GM12878 (cell line): ENCODE measurements around the gene LIMD2. TPM values are rescaled to one million over a fixed set of nuclear protein-coding genes. Genes with fewer than 3 reads are reported as not detected.

ENCODE experiments used
- ATAC-seq: fragments of 200-7000 bp; cut with Tn5 transposase; 3 replicates; pipeline ENCODE4 v1.9.1; 2020; ENCODE audit warnings: mild to moderate bottlenecking, moderate library complexity
- BruUV-seq: library from RNA; stranded (reverse); fragments of 400-500 nt; replicated peaks from 2 replicates; lab custom pipeline; 2021; lab: Mats Ljungman, UMichigan
- CTCF ChIA-PET: fragments of 300-600 bp; sonication (Branson Sonifier 250); formaldehyde crosslinking; extraction: SDS; loops from one replicate; lab custom pipeline; 2021; ENCODE audit warnings: inconsistent platforms; lab: Yijun Ruan, JAX
- POLR2A ChIA-PET: fragments of 350-600 bp; formaldehyde crosslinking; extraction: SDS; loops from one replicate; lab custom pipeline; 2021; ENCODE audit warnings: inconsistent platforms; lab: Charles Lee
- RAD21 ChIA-PET: fragments of 300-600 bp; sonication (Branson Sonifier 250); formaldehyde crosslinking; loops from one replicate; lab custom pipeline; 2023; ENCODE audit warnings: antibody characterized with exemption; ENCODE audit not compliant: unreplicated experiment; lab: Charles Lee
- SMC1A ChIA-PET: fragments of 300-600 bp; sonication (Branson Sonifier 250); formaldehyde crosslinking; loops from one replicate; lab custom pipeline; 2023; ENCODE audit not compliant: unreplicated experiment, uncharacterized antibody; lab: Charles Lee
- DNase-seq: peaks from one replicate; pipeline ENCODE4 v3.0.0-alpha.2; 2011; ENCODE audit warnings: low read depth, low spot score
- FAIRE-seq: peaks from 3 replicates; lab custom pipeline; 2011; peaks lifted over from hg19 to GRCh38; lab: Jason Lieb, UNC
- H2AFZ ChIP-seq: 2 replicates; pipeline ENCODE4 v1.6.0; 2011; ENCODE audit warnings: low read depth, low read length, control low read depth; ENCODE audit not compliant: control insufficient read depth
- H3K27ac ChIP-seq: 2 replicates; pipeline ENCODE4 v1.5.1; 2011; ENCODE audit warnings: control low read depth; ENCODE audit not compliant: control insufficient read depth, insufficient read depth
- H3K27me3 ChIP-seq, 2 experiments: replicated peaks in 1 of 2; 2 replicates each; pipeline versions ENCODE4 v1.6.0 to v1.6.1; 2011; ENCODE audit warnings: low read length in 1 of 2; ENCODE audit not compliant: control insufficient read depth in 2 of 2, insufficient read depth in 2 of 2
- H3K36me3 ChIP-seq, 2 experiments: 2 replicates each; pipeline ENCODE4 v1.5.1; 2011; ENCODE audit warnings: low read length in 1 of 2; ENCODE audit not compliant: control insufficient read depth in 2 of 2, insufficient read depth in 2 of 2
- H3K4me1 ChIP-seq: 2 replicates; pipeline ENCODE4 v1.6.1; 2011; ENCODE audit warnings: mild to moderate bottlenecking, low read length, moderate library complexity, mixed read lengths; ENCODE audit not compliant: control insufficient read depth, insufficient read depth
- H3K4me2 ChIP-seq: 2 replicates; pipeline ENCODE4 v1.6.0; 2011; ENCODE audit warnings: control low read depth; ENCODE audit not compliant: control insufficient read depth, insufficient read depth
- H3K4me3 ChIP-seq: fragments of 200-600 bp; sonication (generic); 2 replicates; pipeline ENCODE4 v1.5.1; 2016
- H3K79me2 ChIP-seq: 2 replicates; pipeline ENCODE4 v1.6.0; 2011; ENCODE audit warnings: low read length; ENCODE audit not compliant: control insufficient read depth, insufficient read depth
- H3K9ac ChIP-seq: 2 replicates; pipeline ENCODE4 v1.8.0; 2011; ENCODE audit warnings: low read length, control low read depth, mixed read lengths; ENCODE audit not compliant: control insufficient read depth, insufficient read depth
- H3K9me3 ChIP-seq: replicated peaks from 3 replicates; pipeline ENCODE4 v1.5.1; 2011; ENCODE audit warnings: mild to moderate bottlenecking, low read length; ENCODE audit not compliant: control insufficient read depth, insufficient read depth
- H4K20me1 ChIP-seq: 2 replicates; pipeline ENCODE4 v1.6.0; 2011; ENCODE audit not compliant: control insufficient read depth, insufficient read depth
- GABPA ChIP-seq: IDR thresholded peaks from 2 replicates; pipeline ENCODE4 v1.6.1; 2014; ENCODE audit warnings: antibody characterized with exemption, low read depth, mild to moderate bottlenecking, inconsistent platforms
- MEF2A ChIP-seq: IDR thresholded peaks from 2 replicates; pipeline ENCODE4 v1.6.1; 2011; ENCODE audit warnings: low read depth, mild to moderate bottlenecking, low read length, moderate library complexity; ENCODE audit not compliant: insufficient read depth
- NR2C1 ChIP-seq: fragments of 450-650 bp; IDR thresholded peaks from 2 replicates; pipeline ENCODE4 v1.6.1; 2017; ENCODE audit warnings: antibody characterized with exemption, mild to moderate bottlenecking, moderate library complexity
- PAX5 ChIP-seq: IDR thresholded peaks from 2 replicates; pipeline ENCODE4 v1.6.1; 2011; ENCODE audit warnings: low read depth, low read length, borderline replicate concordance
- RELA ChIP-seq: fragments of 450-650 bp; IDR thresholded peaks from 2 replicates; pipeline ENCODE4 v1.8.0; 2014; ENCODE audit warnings: borderline replicate concordance; ENCODE audit not compliant: partially characterized antibody
- TCF3 ChIP-seq: IDR thresholded peaks from 2 replicates; pipeline ENCODE4 v1.6.1; 2012; ENCODE audit warnings: low read depth, mild to moderate bottlenecking, low read length, borderline replicate concordance; ENCODE audit not compliant: insufficient read depth
- USF2 ChIP-seq: IDR thresholded peaks from 2 replicates; pipeline ENCODE4 v1.6.1; 2011; ENCODE audit warnings: low read depth, low read length, improper control_type of control experiment, borderline replicate concordance
- WGBS: methylation state at CpG from one replicate; pipeline ENCODE4 v1.1.6; 2016; ENCODE audit warnings: low lambda C conversion rate; ENCODE audit not compliant: insufficient replicate concordance, insufficient coverage; ENCODE audit errors: missing lambda C conversion rate; 5-methylcytosine and 5-hydroxymethylcytosine counted together
- in situ Hi-C: fragments of 300-500 bp; cut with MboI; formaldehyde crosslinking; loops from 9 replicates; pipeline ENCODE4 v1.14.3; 2018; ENCODE audit warnings: mixed read lengths
- intact Hi-C: fragments of 100-400 bp; cut with micrococcal nuclease; formaldehyde crosslinking; loops from one replicate; pipeline ENCODE4 v1.14.2; 2022; ENCODE audit not compliant: unreplicated experiment
- polyA plus RNA-seq, 11 experiments: library from polyadenylated mRNA; depleted of rRNA in 4 of 11; unstranded in 6 of 11; stranded (reverse) in 5 of 11; fragments of >200 nt; fragmentation: Nextera tagmentation in 4 of 11; fragmentation: Illumina TruSeq in 1 of 11; extraction: Ambion mirVana in 4 of 11; extraction: Trizol in 1 of 11; gene quantifications; 1 replicate in 1 of 11; 2 replicates in 10 of 11; pipeline versions ENCODE4 v1.2.1 to v1.2.3, GENCODE V29; 2011 to 2016; ENCODE audit warnings: inconsistent platforms in 2 of 11, missing spikeins in 2 of 11, low read depth in 1 of 11
- total RNA-seq, 4 experiments: library from RNA; depleted of rRNA in 3 of 4; stranded (reverse); fragments of >200 nt in 3 of 4; fragmentation: Illumina TruSeq in 1 of 4; extraction: Trizol in 1 of 4; gene quantifications; 2 replicates each; pipeline versions ENCODE4 v1.2.1 to v1.2.3, GENCODE V29; 2013 to 2021

The LIMD2 gene
- total and polyA plus RNA-seq, 10 of the 15 experiments (the other 5 are each of a cell fraction or from before 2014, with no cell fraction given), result 1.1 to 339 (median 181) TPM

GRCh38 chr17:63689479-63689878 is 10.4 kb downstream of the LIMD2 start:
- no peak overlapping the region for H3K9ac ChIP-seq
- H3K27ac ChIP-seq, result no peak overlapping the region
- ChIA-PET POLR2A (interaction anchor here (0.5 to 2.9 kb wide), 3 partner anchors 8 to 68 kb away, joined by 5 to 17 read pairs (median 5); partner anchors contain the start of gene MAP3K3), RAD21 (no interaction called here), CTCF (no interaction called here)
- H3K27me3 ChIP-seq, result no peaks in the 10 kb centered on the region
- H4K20me1 ChIP-seq, result no peaks in the 10 kb centered on the region
- peaks cover 6 to 27% of the 10 kb centered on the region in 2 experiments; a peak in 3 of 4 replicates for H3K36me3 ChIP-seq
- DNase-seq (no peak), ATAC-seq (no peak), FAIRE-seq (no peak)
- H3K9me3 ChIP-seq, result no peaks in the 10 kb centered on the region
- 98% methylated on average over 14 of the region's 14 CpGs for WGBS
- no peaks in the 10 kb centered on the region for H3K4me1 ChIP-seq
- no peaks in the 10 kb centered on the region for H3K79me2 ChIP-seq
- no TSS peak for BruUV-seq
- intact Hi-C loops, result no loop called here
- TF ChIP-seq GABPA, result no peak
- TF ChIP-seq TCF3, result no peak
- TF ChIP-seq USF2, result no peak
- no peak for TF ChIP-seq NR2C1
- no peak for TF ChIP-seq RELA
- TF ChIP-seq PAX5, result no peak
- no peak for TF ChIP-seq MEF2A
- TF ChIP-seq, all 136 proteins: peak for 0
- in situ Hi-C loops, result no loop called here
- Histone ChIP-seq H3K4me3 (no peak overlapping the region), H2AFZ (no peak overlapping the region), H3K4me2 (no peak overlapping the region)
- SMC1A ChIA-PET, result interaction anchor here (1.5 to 1.7 kb wide), 2 partner anchors 21 to 43 kb away, joined by 3 to 4 read pairs; no protein-coding TSS in a partner anchor
